Right renal pelvis (tissue), 4 donors: Measurements from ENCODE around the gene ASB1. TPM values are rescaled to one million over a fixed set of nuclear protein-coding genes. Genes with fewer than 3 reads are reported as not detected.

ENCODE experiments used
- DNase-seq, 4 donors: peaks; one replicate each; pipeline ENCODE4 v3.0.0-alpha.2; 2013; ENCODE audit warnings: low read depth in 4 of 4, low spot score in 3 of 4, missing footprints in 1 of 4
- polyA plus RNA-seq, 4 donors: library from polyadenylated mRNA; unstranded; fragments of 120-200 nt; gene quantifications; one replicate each; pipeline ENCODE4 v1.2.1, GENCODE V29; 2013; ENCODE audit not compliant: insufficient read length in 4 of 4

ASB1 gene
- polyA plus RNA-seq, 4 donors = 28.4 to 31.9 (median 31.2) TPM

- DNase-seq = no peak
Observed at GRCh38 chr2:238422285-238422684, 4.4 kb upstream of the ASB1 start.

GRCh38 chr2:238422940-238423339 is 3.8 kb upstream of the ASB1 start:
- no peak for DNase-seq

- no peak for DNase-seq
Observed at GRCh38 chr2:238423561-238424312, 3.0 kb upstream of the ASB1 start.

DNA sequence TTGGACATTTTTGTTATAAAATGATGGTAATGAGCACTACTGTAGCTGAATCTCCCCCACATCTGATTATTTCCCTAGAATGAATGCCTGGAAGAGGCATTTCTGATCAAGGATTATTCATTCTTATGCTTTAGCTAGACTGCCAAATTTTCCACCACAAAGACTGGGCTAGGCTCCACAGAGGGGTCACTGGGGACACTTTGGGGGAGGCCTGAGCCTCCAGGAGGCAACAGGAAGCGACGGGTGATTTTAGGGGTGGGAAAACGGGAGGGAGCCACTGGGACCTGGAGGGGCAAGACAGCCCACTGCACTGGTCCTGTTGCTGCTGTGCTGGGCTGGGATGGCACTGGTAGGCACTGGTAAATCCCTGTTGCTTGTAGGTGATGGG is 2.4 kb upstream of the ASB1 start:
- DNase-seq = no peak

- DNase-seq = no peak
Observed at GRCh38 chr2:238425505-238425978, 1.2 kb upstream of the ASB1 start.

DNA sequence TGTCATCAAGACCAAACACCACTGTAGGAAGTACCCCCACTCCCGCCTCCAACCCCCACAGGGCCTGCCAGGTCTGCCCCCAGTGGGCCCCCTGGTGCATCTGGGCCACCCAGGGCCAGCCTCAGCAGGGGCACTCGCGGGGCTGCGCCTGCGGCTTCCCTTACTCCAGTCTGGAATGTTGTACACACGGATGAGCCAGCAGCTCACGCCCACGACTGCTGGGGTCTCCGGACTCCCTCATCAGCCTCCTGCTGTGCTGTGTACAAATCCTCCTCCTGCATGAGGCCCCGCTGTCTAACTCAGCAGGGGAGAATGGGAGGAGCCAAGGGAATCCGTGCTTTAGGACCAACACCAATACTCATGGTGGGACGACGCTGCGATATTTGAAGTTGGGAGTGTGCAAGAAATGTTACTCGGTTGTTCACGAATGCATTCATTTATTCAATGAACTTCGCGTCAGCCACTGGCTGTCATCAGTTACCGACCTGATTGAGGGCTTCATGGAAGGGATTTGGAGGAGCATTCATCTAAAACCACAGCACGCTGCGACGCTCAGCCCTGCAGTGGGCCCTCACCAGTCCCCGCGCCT is 654 bp upstream of the ASB1 start:
- peak in 1 of 4 donors; percentile 32 for DNase-seq

DNA sequence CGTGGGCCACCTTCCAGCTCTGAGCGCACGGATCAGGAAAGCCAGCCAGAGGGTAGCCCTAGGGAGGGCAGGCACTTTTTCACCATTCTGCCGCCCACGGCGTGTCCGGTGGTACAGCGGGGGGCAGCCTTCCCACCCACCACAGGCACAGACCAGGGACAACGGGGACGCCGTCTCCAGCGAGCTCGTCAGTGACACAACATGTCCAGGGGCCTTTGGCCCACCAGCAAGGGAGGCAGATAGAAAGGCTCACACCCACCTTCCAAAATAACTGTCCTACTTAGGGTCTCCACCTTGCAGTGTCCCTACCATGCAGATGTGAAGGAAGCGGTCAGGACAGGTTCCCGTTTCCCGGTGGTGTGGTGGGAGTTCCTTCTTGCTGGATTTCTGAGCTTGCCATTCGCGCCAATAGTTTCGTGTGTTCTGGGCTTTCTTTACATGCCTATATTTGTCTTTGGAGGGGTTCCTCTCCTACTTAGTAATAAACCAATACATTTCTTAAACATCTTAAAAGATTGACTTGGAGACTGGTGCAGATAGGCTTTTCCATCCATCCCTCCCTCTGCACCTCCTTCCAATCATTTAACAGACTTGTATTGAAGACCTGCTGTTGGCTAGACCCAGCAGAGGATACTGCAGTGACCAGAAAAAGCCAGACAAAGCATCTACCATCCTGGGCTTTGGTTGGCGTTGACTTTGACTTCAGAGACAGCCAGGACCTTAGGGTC is 872 bp downstream of the ASB1 start:
- DNase-seq = no peak

DNA sequence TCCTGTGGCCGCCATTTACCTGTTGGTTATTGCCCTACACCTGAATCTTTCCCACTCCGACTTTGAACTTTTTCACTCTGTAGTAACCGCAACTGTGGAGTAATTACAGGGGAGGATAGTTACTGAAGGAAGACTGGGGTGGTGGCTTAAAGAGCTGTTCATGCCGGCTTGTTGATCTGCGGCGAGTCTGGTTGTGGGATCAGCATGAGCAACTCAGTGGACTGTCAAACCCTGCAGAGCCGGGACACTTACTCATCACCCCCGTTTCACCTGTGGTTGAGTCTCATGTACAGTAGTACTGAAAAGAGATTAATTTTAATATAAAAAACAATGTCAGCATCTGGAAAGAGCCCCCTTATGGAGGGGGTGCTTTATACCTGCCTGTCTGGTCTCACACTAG is 2.1 kb downstream of the ASB1 start:
- no peak for DNase-seq

DNA sequence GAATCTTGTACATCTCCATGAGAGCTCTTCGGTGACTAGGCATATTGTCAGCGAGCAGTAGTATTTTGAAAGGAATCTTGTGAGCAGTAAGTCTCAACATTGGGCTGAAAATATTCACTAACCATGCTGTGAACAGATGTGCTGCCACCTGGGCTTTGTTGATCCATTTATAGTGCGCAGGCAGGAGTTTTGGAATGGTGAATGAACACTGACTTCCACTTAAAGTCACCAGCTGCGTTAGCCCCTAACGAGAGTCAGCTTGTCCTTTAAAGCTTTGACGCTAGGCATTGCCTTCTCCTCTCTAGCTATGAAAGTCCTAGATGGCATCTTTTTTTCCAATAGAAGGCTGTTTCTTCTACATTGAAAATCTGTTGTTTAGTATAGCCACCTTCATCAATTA is 4.1 kb downstream of the ASB1 start:
- DNase-seq = no peak

DNA sequence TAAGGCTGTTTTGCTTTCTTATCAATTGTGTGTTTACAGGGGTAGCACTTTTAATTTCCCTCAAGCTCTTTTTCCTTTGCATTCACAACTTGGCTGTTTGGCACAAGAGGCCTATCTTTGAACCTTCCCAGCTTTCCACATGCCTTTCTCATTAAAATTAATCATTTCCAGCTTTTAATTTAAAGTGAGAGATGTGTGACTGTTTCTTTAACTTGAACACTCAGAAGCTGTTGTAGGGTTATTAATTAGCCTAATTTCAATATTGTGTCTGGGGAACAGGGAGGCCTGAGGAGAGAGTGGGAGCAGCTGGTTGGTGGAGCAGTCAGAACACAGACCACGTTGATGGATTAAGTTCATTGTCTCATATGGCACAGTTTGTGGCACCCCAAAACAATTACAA is 4.7 kb downstream of the ASB1 start:
- DNase-seq = no peak

- DNase-seq = no peak
Observed at GRCh38 chr2:238433300-238433915, 6.7 kb downstream of the ASB1 start.

DNA sequence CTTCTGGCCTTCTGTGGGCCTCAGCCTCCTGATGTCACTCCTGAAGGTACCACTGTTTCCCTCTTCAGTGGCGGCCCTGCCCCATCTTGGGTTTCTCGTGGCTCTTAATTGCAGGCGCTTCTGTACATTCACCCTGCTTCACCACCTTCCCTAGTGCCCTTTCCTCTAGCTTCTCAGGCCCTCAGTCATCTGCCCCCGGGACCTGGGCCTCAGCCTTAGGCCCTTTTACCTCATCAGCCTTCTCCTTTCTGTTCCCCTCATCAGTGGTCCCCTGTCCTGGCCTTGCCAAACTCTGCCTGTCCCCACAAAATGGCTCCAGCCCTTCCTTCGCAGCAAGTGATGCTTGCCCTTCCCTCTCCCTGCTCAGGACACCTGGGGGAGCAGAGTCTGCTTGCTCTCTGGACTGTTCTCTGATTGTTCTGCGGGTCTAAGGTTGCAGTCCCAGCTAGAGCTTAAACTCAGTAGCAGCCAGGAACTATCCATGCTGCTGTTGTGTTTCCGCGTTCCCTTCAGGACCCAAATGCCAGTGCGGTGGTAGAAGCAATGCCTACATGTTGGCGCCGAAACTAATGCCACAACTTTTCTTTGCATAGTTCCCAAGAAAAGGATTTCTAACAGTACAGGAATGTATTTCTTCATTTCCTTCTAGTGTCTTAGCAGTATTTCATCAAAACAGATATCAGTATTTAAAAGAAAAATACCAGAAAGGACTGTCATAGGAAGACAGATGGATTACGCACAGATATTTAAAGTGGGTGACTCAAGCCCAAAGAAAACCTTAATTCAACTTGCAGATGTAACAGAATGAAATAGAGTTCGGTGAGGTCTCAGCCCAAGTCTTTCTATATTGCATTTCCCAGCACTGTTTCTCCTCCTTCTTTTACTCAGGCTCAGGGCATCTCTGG is 7.5 kb downstream of the ASB1 start:
- no peak for DNase-seq

DNA sequence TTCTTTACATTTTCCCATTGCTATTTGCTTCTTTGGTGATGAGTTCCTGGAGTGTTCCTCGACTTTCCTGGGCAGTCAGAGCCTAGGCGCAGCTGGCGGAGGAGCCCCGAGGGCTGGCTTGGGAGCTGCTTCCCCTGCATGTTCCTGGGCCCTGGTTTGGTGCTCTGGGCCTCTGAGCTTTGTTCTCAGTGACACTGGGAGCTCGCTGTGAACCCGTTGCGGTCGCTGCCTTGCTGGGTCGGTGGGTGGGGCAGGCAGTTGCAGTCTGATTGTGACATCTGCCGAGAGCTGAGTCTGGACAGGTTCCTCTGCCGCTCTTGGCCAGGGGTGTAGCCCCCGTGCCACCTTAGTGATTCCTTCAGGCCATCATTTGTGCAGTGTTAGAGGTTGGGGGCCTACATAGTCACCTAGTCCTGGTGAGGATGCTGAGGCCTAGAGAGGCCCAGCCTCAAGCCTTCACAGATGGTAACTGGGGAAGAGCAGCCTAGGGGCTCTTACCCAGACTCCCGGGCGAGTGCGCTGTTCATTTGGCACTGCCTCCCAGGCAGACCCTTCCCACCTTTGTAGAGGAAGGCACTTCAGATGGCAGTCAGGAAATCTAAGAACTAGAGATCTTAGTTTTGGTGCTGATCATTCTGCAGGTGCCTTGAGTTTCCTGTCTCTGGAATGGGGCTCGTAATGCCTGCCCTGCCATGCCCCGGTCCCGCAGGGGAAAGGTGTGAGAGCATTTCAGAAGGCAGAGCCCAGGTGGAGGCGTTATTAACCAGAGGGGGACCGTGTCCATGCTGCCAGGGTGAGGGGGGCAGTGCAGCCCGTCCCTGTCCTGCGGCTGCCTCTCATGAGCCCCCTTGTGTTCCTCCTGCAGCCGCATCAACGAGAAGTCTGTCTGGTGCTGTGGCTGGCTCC is 8.4 kb downstream of the ASB1 start:
- DNase-seq = no peak

GRCh38 chr2:238435752-238436096 is 9.0 kb downstream of the ASB1 start:
- no peak for DNase-seq

DNA sequence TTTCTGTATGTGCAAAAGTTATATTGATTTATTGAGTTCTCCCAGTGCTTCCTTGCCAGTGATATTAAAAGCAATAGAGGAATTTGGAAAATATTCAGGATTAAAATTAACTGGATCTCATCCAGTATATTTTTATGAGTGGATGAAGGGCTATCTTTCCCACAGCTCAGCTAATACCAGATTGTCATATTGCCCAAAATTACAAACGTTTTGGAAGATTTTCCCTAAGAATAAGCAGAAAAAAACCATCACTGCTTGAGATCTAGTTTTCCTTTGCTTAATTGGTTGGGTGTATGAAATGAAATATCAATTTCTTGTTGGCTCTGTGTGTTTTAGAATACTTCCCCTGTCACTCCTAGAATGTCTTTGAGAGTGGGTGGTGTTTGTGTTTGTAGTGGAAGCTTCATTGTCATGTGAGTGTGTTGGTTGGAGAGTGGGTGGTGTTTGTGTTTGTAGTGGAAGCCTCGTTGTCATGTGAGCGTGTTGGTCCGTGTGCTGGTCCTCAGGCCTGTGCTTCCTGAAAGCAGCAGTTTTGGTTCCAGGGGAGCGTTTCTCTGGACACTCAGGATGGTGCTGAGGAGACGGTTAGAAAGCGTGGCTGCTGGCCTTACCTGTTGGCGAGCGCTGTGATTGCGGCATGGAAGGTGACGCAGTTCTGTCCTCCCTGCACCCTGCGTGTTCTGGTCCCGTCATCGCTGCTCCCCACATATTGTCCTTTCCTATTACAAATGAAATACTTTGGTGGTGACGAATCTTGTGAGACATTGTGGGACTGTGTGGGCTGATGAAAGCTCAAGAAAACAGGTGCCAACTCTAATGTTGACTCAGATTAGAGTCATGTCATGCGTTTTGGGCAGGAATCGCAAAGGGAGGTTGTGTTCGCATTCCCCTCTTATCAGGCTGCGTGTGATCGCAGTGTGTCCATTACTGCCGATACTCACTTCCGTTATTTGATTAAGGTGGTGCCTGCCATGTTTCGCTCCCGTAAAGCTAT is 12.4 kb downstream of the ASB1 start:
- DNase-seq = no peak

GRCh38 chr2:238439917-238440316 is 13.2 kb downstream of the ASB1 start:
- DNase-seq = no peak

DNA sequence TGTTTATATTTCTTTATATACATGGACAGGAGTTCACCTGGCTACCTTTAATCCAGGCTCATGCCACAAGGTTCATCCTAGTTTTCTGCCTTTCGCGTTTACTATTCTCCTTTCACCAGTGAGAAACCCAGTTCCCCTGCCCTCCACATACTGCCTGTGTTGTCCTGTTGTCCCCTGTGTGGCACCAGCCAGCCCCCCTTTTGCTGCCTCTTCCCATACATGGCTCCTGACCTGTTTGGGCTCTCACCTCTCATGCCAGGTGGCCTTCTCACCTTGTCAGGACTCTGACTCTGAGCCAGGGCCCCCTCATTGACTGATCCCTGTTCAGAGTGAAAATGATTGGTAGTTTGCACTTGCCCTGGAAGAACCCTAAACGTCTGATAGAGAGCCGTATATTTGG is 13.6 kb downstream of the ASB1 start:
- no peak for DNase-seq

- DNase-seq = no peak
Observed at GRCh38 chr2:238440767-238441166, 14.0 kb downstream of the ASB1 start.
